ENCODE data around the gene TM7SF2.

DNA sequence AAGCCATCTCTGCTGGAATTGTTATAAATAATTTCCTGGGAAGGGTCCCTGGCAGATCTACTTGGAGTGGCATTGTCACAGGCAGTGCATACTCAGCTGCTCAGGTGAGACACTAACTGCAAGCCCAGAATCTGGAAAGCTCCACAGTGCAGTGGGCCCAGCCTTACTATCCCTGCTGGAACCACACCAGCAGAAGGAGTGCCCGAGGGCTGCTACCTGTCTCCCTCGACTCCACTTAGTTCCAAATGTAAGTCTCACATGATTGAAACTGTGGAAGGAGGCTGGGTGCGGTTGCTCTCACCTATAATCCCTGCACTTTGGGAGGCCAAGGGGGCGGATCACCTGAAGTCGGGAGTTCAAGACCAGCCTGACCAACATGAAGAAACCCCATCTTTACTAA is 37.0 kb downstream of the TM7SF2 start:
- TF ChIP-seq POLR2AphosphoS5 (IDR thresholded peaks at IDR 0.05) (no peak), POLR2A (IDR thresholded peaks at IDR 0.05) (no peak)
- TF ChIP-seq, protein P1, sequence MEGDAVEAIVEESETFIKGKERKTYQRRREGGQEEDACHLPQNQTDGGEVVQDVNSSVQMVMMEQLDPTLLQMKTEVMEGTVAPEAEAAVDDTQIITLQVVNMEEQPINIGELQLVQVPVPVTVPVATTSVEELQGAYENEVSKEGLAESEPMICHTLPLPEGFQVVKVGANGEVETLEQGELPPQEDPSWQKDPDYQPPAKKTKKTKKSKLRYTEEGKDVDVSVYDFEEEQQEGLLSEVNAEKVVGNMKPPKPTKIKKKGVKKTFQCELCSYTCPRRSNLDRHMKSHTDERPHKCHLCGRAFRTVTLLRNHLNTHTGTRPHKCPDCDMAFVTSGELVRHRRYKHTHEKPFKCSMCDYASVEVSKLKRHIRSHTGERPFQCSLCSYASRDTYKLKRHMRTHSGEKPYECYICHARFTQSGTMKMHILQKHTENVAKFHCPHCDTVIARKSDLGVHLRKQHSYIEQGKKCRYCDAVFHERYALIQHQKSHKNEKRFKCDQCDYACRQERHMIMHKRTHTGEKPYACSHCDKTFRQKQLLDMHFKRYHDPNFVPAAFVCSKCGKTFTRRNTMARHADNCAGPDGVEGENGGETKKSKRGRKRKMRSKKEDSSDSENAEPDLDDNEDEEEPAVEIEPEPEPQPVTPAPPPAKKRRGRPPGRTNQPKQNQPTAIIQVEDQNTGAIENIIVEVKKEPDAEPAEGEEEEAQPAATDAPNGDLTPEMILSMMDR (IDR thresholded peaks at IDR 0.05) = no peak

Measured in sigmoid colon (tissue), 4 donors.